Upper lobe of left lung (tissue), 6 donors: ENCODE data around the gene DPF3. TPM values are rescaled to one million over a fixed set of nuclear protein-coding genes. Genes with fewer than 3 reads are reported as not detected.

Source experiments
- ATAC-seq, 2 donors: fragments of 200-7000 bp; cut with Tn5 transposase; one replicate each; pipeline ENCODE4 v1.9.1; 2022; ENCODE audit warnings: mild to moderate bottlenecking in 2 of 2, moderate library complexity in 2 of 2; ENCODE audit not compliant: low FRiP score in 2 of 2
- DNase-seq, 2 donors: peaks; one replicate each; pipeline ENCODE4 v3.0.0-alpha.2; 2019 to 2020
- H3K27ac ChIP-seq, 4 donors: fragments of 200-600 bp; sonication (generic); one replicate each; pipeline ENCODE4 v1.5.1; 2016 to 2019
- H3K27me3 ChIP-seq, 4 donors: fragments of 200-600 bp; sonication (generic); one replicate each; pipeline ENCODE4 v1.5.1; 2017 to 2019
- H3K36me3 ChIP-seq, 4 donors: fragments of 200-600 bp; sonication (generic); one replicate each; pipeline ENCODE4 v1.5.1; 2016 to 2019
- H3K4me1 ChIP-seq, 4 donors: fragments of 200-600 bp; sonication (generic); one replicate each; pipeline ENCODE4 v1.5.1; 2018 to 2019
- H3K4me3 ChIP-seq, 4 donors: fragments of 200-600 bp; sonication (generic); one replicate each; pipeline ENCODE4 v1.5.1; 2017 to 2019; ENCODE audit warnings: mild to moderate bottlenecking in 2 of 4, moderate library complexity in 1 of 4
- H3K9me3 ChIP-seq, 4 donors: fragments of 200-600 bp; sonication (generic); one replicate each; pipeline ENCODE4 v1.5.1; 2018 to 2019
- CTCF ChIP-seq, 6 experiments: fragments of 450-650 bp in 4 of 6; fragments of 200-600 bp in 2 of 6; sonication (generic) in 2 of 6; IDR thresholded peaks; one replicate each; pipeline ENCODE4 v1.5.1; 2016 to 2019; ENCODE audit warnings: antibody characterized with exemption in 6 of 6
- EP300 ChIP-seq, 4 donors: sonication (generic); formaldehyde crosslinking; IDR thresholded peaks; one replicate each; pipeline ENCODE4 v1.5.1; 2017; ENCODE audit warnings: antibody characterized with exemption in 4 of 4, control low read depth in 2 of 4
- POLR2A ChIP-seq, 4 donors: fragments of 450-650 bp; IDR thresholded peaks; one replicate each; pipeline ENCODE4 v1.5.1; 2016 to 2017; ENCODE audit warnings: antibody characterized with exemption in 4 of 4, mild to moderate bottlenecking in 2 of 4
- POLR2AphosphoS5 ChIP-seq, 2 donors: sonication (generic); formaldehyde crosslinking; IDR thresholded peaks; one replicate each; pipeline ENCODE4 v1.5.1; 2017; ENCODE audit warnings: antibody characterized with exemption in 2 of 2
- WGBS, 2 donors: methylation state at CpG; one replicate each; pipeline ENCODE4 v1.1.5; 2017 to 2018; 5-methylcytosine and 5-hydroxymethylcytosine counted together
- total RNA-seq, 6 donors: library from RNA; depleted of rRNA in 4 of 6; stranded (reverse); fragments of >200 nt in 4 of 6; gene quantifications; one replicate each; pipeline versions ENCODE4 v1.1.0 to v1.2.1, GENCODE V29; 2016 to 2021
- donor health status: DM: no; HTN: no; CAD: no; lungs with moderate emphysema.
- donor health status: DM: no; HTN: yes; CAD: no; lungs with severe emphysema.

DPF3 gene
- total RNA-seq, 6 donors from 2014 or later, result 0.30 to 1.3 (median 1.0) TPM

DNA sequence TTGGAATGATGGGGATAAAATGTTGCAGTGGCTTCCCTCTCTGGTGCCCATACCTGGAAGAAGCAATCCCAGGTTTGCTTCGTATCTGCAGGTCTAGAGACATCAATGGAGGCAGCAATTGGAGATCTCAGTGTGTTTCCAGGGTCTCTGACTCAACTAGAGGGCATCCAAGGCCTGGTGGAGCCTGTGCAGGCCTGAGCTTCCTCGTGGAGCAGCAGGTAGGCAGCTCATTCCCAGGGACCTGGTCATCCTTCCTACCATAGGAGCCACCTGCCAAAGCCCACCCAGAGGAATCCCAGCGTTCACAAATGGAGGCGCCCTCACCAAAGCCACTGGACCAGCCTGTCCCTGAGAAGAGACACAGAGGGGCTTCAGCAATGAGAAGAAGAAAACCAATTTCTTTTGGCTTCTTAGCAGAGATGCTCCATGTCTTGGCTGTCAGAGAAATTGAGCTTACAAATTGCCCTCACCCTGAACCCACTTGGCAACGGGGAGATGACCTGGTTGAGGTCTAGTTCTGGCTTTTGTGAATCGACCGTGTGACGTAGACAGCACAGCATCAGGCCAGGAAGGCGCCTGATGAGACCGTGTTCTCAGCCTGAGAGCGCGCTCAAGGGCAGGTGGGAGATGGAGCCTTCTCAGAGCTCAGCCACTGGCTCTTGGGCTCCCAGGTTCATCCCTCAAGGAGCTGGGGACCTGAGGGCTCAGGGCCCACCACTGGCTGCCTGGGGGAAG, 283.6 kb downstream of the DPF3 start:
- H3K36me3 ChIP-seq, result no peaks in the 10 kb centered on the region
- 92% methylated on average over 10 to 12 of the region's 12 CpGs for WGBS, 2 donors
- no peak for TF ChIP-seq POLR2A (IDR thresholded peaks at IDR 0.05)
- no peak for TF ChIP-seq CTCF (IDR thresholded peaks at IDR 0.05)
- no peak for TF ChIP-seq POLR2AphosphoS5 (IDR thresholded peaks at IDR 0.05)
- TF ChIP-seq EP300 (IDR thresholded peaks at IDR 0.05), result no peak
- H3K27ac ChIP-seq, result no peak overlapping the region
- ATAC-seq (no peak), DNase-seq (no peak)
- no peak overlapping the region for H3K4me3 ChIP-seq
- H3K27me3 ChIP-seq, result no peaks in the 10 kb centered on the region
- no peaks in the 10 kb centered on the region for H3K9me3 ChIP-seq
- H3K4me1 ChIP-seq, result peaks cover 0 to 1% (median 0%) of the 10 kb centered on the region in 4 donors

GRCh38 chr14:72609205-72609916, 284.5 kb downstream of the DPF3 start:
- ATAC-seq, result no peak
- TF ChIP-seq CTCF (IDR thresholded peaks at IDR 0.05) (no peak), EP300 (IDR thresholded peaks at IDR 0.05) (no peak), POLR2AphosphoS5 (IDR thresholded peaks at IDR 0.05) (no peak), POLR2A (IDR thresholded peaks at IDR 0.05) (no peak)
- Histone ChIP-seq H3K27me3 (no peaks in the 10 kb centered on the region), H3K4me1 (no peaks in the 10 kb centered on the region), H3K9me3 (no peaks in the 10 kb centered on the region), H3K4me3 (no peak overlapping the region), H3K27ac (no peak overlapping the region), H3K36me3 (no peaks in the 10 kb centered on the region)
- no peak for DNase-seq
- 92 to 94% methylated on average over 12 of the region's 12 CpGs for WGBS, 2 donors

GRCh38 chr14:72608391-72609204, 285.3 kb downstream of the DPF3 start:
- H3K36me3 ChIP-seq, result no peaks in the 10 kb centered on the region
- H3K27me3 ChIP-seq, result no peaks in the 10 kb centered on the region
- H3K9me3 ChIP-seq, result no peaks in the 10 kb centered on the region
- H3K4me1 ChIP-seq, result no peaks in the 10 kb centered on the region
- no peak for TF ChIP-seq POLR2A (IDR thresholded peaks at IDR 0.05)
- TF ChIP-seq POLR2AphosphoS5 (IDR thresholded peaks at IDR 0.05), result no peak
- no peak for TF ChIP-seq CTCF (IDR thresholded peaks at IDR 0.05)
- TF ChIP-seq EP300 (IDR thresholded peaks at IDR 0.05), result no peak
- no peak overlapping the region for H3K27ac ChIP-seq
- ATAC-seq (no peak), DNase-seq (no peak)
- WGBS, 2 donors, result 83% methylated on average over 8 of the region's 8 CpGs
- H3K4me3 ChIP-seq, result no peak overlapping the region

GRCh38 chr14:72607386-72608130, 286.3 kb downstream of the DPF3 start:
- H3K4me1 ChIP-seq, result no peaks in the 10 kb centered on the region
- H3K36me3 ChIP-seq, result no peaks in the 10 kb centered on the region
- DNase-seq (no peak), ATAC-seq (no peak)
- no peak overlapping the region for H3K27ac ChIP-seq
- 97 to 98% methylated on average over 10 to 12 of the region's 12 CpGs for whole genome bisulfite sequencing, 2 donors
- no peak overlapping the region for H3K4me3 ChIP-seq
- no peaks in the 10 kb centered on the region for H3K9me3 ChIP-seq
- TF ChIP-seq EP300 (IDR thresholded peaks at IDR 0.05) (no peak), POLR2AphosphoS5 (IDR thresholded peaks at IDR 0.05) (no peak), POLR2A (IDR thresholded peaks at IDR 0.05) (no peak), CTCF (IDR thresholded peaks at IDR 0.05) (no peak)
- H3K27me3 ChIP-seq, result no peaks in the 10 kb centered on the region
